H1 (cell line): ENCODE measurements around the gene NCK1. TPM values are rescaled to one million over a fixed set of nuclear protein-coding genes. Genes with fewer than 3 reads are reported as not detected.

Source experiments
- CHD7 ChIP-seq: fragments of 300-600 bp; sonication (generic); IDR thresholded peaks from 2 replicates; pipeline ENCODE4 v1.7.1; 2012; ENCODE audit warnings: low read length, moderate library complexity, mild to moderate bottlenecking, inconsistent platforms; ENCODE audit not compliant: insufficient replicate concordance
- POLR2A ChIP-seq, 2 experiments: IDR thresholded peaks; 1 replicate in 1 of 2; 2 replicates in 1 of 2; pipeline ENCODE4 v1.6.1; 2011; ENCODE audit warnings: low read depth in 2 of 2, low read length in 2 of 2, mild to moderate bottlenecking in 2 of 2; ENCODE audit errors: control extremely low read depth in 1 of 2
- polyA plus RNA-seq, 7 experiments: library from polyadenylated mRNA; depleted of rRNA in 3 of 7; stranded (reverse) in 5 of 7; unstranded in 2 of 7; fragments of >200 nt in 5 of 7; fragments of 200-250 nt in 2 of 7; gene quantifications; 1 replicate in 5 of 7; 2 replicates in 1 of 7; 4 replicates in 1 of 7; pipeline versions ENCODE4 v1.2.1 to v1.2.3, GENCODE V29; 2011 to 2013; ENCODE audit warnings: missing spikeins in 2 of 7, mixed read lengths in 2 of 7
- total RNA-seq: library from RNA; stranded (reverse); fragmentation: NEBNext Ultra II Directional; extraction: Animal tissue kit (Norgen Biotek cat#: 25700); gene quantifications from 2 replicates; pipeline ENCODE4 v1.2.1, GENCODE V29; 2021

Gene NCK1
- total and polyA plus RNA-seq, 2 of the 8 experiments (the other 6 are each of a cell fraction or from before 2014, with no cell fraction given) = 10.0 to 28.5 TPM

- TF ChIP-seq CHD7 (no peak), POLR2A (IDR thresholded peaks at IDR 0.05; ENCODE audit: control extremely low read depth in 1 of 2, low read depth in 2 of 2, low read length in 2 of 2) (peak in 1 of 2 experiments; percentile 35; a peak in 2 of 3 replicates)
Measured at GRCh38 chr3:136818769-136819391, 43.1 kb upstream of the NCK1 start, which contains the start of gene SLC35G2 (continued).
